ENCODE measurements around the gene CYP26C1. TPM values are rescaled to one million over a fixed set of nuclear protein-coding genes. Genes with fewer than 3 reads are reported as not detected.

Gene CYP26C1
- polyA plus RNA-seq, 4 donors = 0.01 TPM; not detected in 3

- Histone ChIP-seq H3K27ac (ENCODE audit: low read depth in 1 of 3, low read length in 2 of 3) (no peak overlapping the region), H3K36me3 (ENCODE audit: control insufficient read depth in 3 of 3, insufficient read depth in 2 of 3, low read depth in 1 of 3, low read length in 3 of 3) (no peaks in the 10 kb centered on the region), H3K9me3 (ENCODE audit: control insufficient read depth in 2 of 2, insufficient read depth in 1 of 2, low read depth in 1 of 2, low read length in 1 of 2) (no peaks in the 10 kb centered on the region), H3K27me3 (ENCODE audit: control insufficient read depth in 3 of 3, insufficient read depth in 3 of 3, low read length in 3 of 3) (peaks cover 14 to 79% (median 41%) of the 10 kb centered on the region in 3 donors), H3K4me1 (ENCODE audit: control insufficient read depth in 3 of 3, insufficient read depth in 2 of 3, low read depth in 1 of 3, low read length in 2 of 3) (peaks cover 0 to 10% (median 6%) of the 10 kb centered on the region in 3 donors), H3K4me3 (ENCODE audit: low read depth in 1 of 3, low read length in 3 of 3) (peak overlapping the region in 1 of 3 donors; percentile 22)
- no peak for FAIRE-seq
- WGBS, 3 donors = 1 to 2% (median 1%) methylated on average over 46 to 68 of the region's 68 CpGs
- DNase-seq = peak; percentile 33 to 80
Measured at GRCh38 chr10:93062514-93063143, 2.0 kb downstream of the CYP26C1 start.

- no peaks in the 10 kb centered on the region for H3K36me3 ChIP-seq (ENCODE audit: control insufficient read depth in 3 of 3, insufficient read depth in 2 of 3, low read depth in 1 of 3, low read length in 3 of 3)
- H3K27ac ChIP-seq (ENCODE audit: low read depth in 1 of 3, low read length in 2 of 3) = no peak overlapping the region
- H3K4me1 ChIP-seq (ENCODE audit: control insufficient read depth in 3 of 3, insufficient read depth in 2 of 3, low read depth in 1 of 3, low read length in 2 of 3) = peaks cover 0 to 10% (median 6%) of the 10 kb centered on the region in 3 donors
- H3K4me3 ChIP-seq (ENCODE audit: low read depth in 1 of 3, low read length in 3 of 3) = peak overlapping the region in 1 of 3 donors; percentile 22
- 10 to 25% (median 12%) methylated on average over 36 to 43 of the region's 43 CpGs for WGBS, 3 donors
- DNase-seq (no peak), FAIRE-seq (no peak)
- peaks cover 14 to 86% (median 42%) of the 10 kb centered on the region in 3 donors for H3K27me3 ChIP-seq (ENCODE audit: control insufficient read depth in 3 of 3, insufficient read depth in 3 of 3, low read length in 3 of 3)
- H3K9me3 ChIP-seq (ENCODE audit: control insufficient read depth in 2 of 2, insufficient read depth in 1 of 2, low read depth in 1 of 2, low read length in 1 of 2) = no peaks in the 10 kb centered on the region
Measured at GRCh38 chr10:93063144-93063976, 2.8 kb downstream of the CYP26C1 start.

GRCh38 chr10:93063977-93064660 lies 3.5 kb downstream of the CYP26C1 start:
- 65 to 73% (median 69%) methylated on average over 9 of the region's 9 CpGs for WGBS, 3 donors
- DNase-seq (no peak), FAIRE-seq (no peak)
- peaks cover 0 to 10% (median 6%) of the 10 kb centered on the region in 3 donors for H3K4me1 ChIP-seq (ENCODE audit: control insufficient read depth in 3 of 3, insufficient read depth in 2 of 3, low read depth in 1 of 3, low read length in 2 of 3)
- no peaks in the 10 kb centered on the region for H3K9me3 ChIP-seq (ENCODE audit: control insufficient read depth in 2 of 2, insufficient read depth in 1 of 2, low read depth in 1 of 2, low read length in 1 of 2)
- no peaks in the 10 kb centered on the region for H3K36me3 ChIP-seq (ENCODE audit: control insufficient read depth in 3 of 3, insufficient read depth in 2 of 3, low read depth in 1 of 3, low read length in 3 of 3)
- peaks cover 14 to 93% (median 48%) of the 10 kb centered on the region in 3 donors for H3K27me3 ChIP-seq (ENCODE audit: control insufficient read depth in 3 of 3, insufficient read depth in 3 of 3, low read length in 3 of 3)
- no peak overlapping the region for H3K27ac ChIP-seq (ENCODE audit: low read depth in 1 of 3, low read length in 2 of 3)
- no peak overlapping the region for H3K4me3 ChIP-seq (ENCODE audit: low read depth in 1 of 3, low read length in 3 of 3)

DNA sequence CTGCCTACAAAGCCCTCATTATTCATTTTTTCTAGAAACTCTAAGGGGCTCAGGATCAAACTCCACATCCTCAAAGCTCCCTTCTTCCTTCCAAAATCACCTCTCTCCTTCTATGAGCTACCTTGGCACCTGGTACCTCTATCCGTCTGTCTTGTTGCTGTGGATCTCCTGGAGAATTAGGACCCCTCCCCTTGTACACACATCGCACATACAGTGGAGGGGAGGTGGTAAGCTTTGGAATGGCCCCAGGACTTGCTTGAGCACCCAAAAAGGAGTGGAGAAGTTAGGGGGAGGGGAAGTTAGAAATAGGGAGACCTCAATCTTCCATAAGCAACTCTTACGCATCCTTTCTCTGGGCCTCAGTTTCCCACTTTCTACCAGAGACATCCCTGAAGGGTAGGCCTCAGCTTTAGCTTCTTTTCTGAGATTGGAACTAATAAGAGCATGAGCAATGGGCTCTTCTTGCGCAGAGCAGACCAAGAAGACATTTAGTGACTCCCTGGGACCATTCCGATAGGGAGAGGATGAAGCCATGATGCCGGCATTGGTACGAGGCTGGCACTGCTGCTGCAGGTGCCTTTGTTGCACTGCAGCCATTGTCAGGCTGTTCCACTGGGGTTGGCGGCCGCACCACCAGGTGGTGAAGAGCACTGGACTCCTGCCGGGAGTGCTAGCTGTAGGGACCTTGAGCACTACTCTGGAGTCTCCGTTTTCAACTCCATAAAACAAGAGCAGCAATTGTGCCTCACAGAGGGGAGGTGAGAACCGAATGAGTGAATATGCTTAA lies 4.5 kb downstream of the CYP26C1 start:
- H3K27me3 ChIP-seq (ENCODE audit: control insufficient read depth in 3 of 3, insufficient read depth in 3 of 3, low read length in 3 of 3) = peaks cover 14 to 96% (median 46%) of the 10 kb centered on the region in 3 donors
- DNase-seq (no peak), FAIRE-seq (no peak)
- peaks cover 0 to 10% (median 6%) of the 10 kb centered on the region in 3 donors for H3K4me1 ChIP-seq (ENCODE audit: control insufficient read depth in 3 of 3, insufficient read depth in 2 of 3, low read depth in 1 of 3, low read length in 2 of 3)
- no peak overlapping the region for H3K4me3 ChIP-seq (ENCODE audit: low read depth in 1 of 3, low read length in 3 of 3)
- H3K36me3 ChIP-seq (ENCODE audit: control insufficient read depth in 3 of 3, insufficient read depth in 2 of 3, low read depth in 1 of 3, low read length in 3 of 3) = no peaks in the 10 kb centered on the region
- no peak overlapping the region for H3K27ac ChIP-seq (ENCODE audit: low read depth in 1 of 3, low read length in 2 of 3)
- 65 to 72% (median 68%) methylated on average over 12 of the region's 12 CpGs for WGBS, 3 donors
- no peaks in the 10 kb centered on the region for H3K9me3 ChIP-seq (ENCODE audit: control insufficient read depth in 2 of 2, insufficient read depth in 1 of 2, low read depth in 1 of 2, low read length in 1 of 2)

DNA sequence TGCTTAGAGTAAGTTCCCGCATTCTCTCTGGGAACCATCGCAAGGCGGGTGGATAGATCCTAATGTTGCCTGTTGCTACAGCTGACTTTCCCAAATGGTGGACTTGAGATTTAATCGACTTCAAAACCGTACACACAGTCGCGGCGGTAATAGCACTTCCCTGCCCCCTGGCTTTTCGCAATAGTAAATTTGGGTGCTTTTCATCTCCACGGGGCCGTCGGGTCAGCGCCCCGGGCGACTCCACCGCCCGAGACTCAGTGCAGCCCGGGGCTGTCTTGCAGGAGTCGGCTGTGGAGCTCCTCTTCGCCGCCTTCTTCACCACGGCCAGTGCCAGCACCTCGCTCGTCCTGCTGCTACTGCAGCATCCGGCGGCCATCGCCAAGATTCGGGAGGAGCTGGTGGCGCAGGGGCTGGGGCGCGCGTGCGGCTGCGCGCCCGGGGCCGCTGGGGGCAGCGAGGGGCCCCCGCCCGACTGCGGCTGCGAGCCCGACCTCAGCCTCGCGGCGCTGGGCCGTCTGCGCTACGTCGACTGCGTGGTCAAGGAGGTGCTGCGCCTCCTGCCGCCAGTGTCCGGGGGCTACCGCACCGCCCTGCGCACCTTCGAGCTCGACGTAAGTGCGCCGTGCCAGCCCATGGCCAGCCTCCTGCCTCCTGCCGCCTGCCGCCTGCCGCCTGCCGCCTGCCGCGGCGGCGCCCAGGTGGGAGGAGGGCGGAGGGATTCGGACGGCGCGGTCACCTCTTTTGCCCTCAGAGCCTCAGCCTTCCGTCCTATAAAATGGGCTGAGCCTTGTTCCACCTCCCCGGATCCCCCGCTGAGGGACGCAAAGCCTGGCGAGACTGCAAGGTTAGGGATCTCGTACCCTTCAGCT lies 5.3 kb downstream of the CYP26C1 start:
- no peak overlapping the region for H3K4me3 ChIP-seq (ENCODE audit: low read depth in 1 of 3, low read length in 3 of 3)
- FAIRE-seq = no peak
- H3K9me3 ChIP-seq (ENCODE audit: control insufficient read depth in 2 of 2, insufficient read depth in 1 of 2, low read depth in 1 of 2, low read length in 1 of 2) = no peaks in the 10 kb centered on the region
- DNase-seq = peak in 1 of 2 donors; percentile 32
- H3K4me1 ChIP-seq (ENCODE audit: control insufficient read depth in 3 of 3, insufficient read depth in 2 of 3, low read depth in 1 of 3, low read length in 2 of 3) = peaks cover 0 to 7% (median 6%) of the 10 kb centered on the region in 3 donors
- H3K36me3 ChIP-seq (ENCODE audit: control insufficient read depth in 3 of 3, insufficient read depth in 2 of 3, low read depth in 1 of 3, low read length in 3 of 3) = no peaks in the 10 kb centered on the region
- WGBS, 3 donors = 5 to 6% (median 5%) methylated on average over 61 to 81 of the region's 81 CpGs
- peaks cover 12 to 96% (median 49%) of the 10 kb centered on the region in 3 donors for H3K27me3 ChIP-seq (ENCODE audit: control insufficient read depth in 3 of 3, insufficient read depth in 3 of 3, low read length in 3 of 3)
- no peak overlapping the region for H3K27ac ChIP-seq (ENCODE audit: low read depth in 1 of 3, low read length in 2 of 3)

- Histone ChIP-seq H3K4me3 (ENCODE audit: low read depth in 1 of 3, low read length in 3 of 3) (no peak overlapping the region), H3K9me3 (ENCODE audit: control insufficient read depth in 2 of 2, insufficient read depth in 1 of 2, low read depth in 1 of 2, low read length in 1 of 2) (no peaks in the 10 kb centered on the region), H3K27me3 (ENCODE audit: control insufficient read depth in 3 of 3, insufficient read depth in 3 of 3, low read length in 3 of 3) (peaks cover 8 to 95% (median 46%) of the 10 kb centered on the region in 3 donors), H3K27ac (ENCODE audit: low read depth in 1 of 3, low read length in 2 of 3) (no peak overlapping the region), H3K4me1 (ENCODE audit: control insufficient read depth in 3 of 3, insufficient read depth in 2 of 3, low read depth in 1 of 3, low read length in 2 of 3) (peaks cover 0 to 7% (median 6%) of the 10 kb centered on the region in 3 donors), H3K36me3 (ENCODE audit: control insufficient read depth in 3 of 3, insufficient read depth in 2 of 3, low read depth in 1 of 3, low read length in 3 of 3) (no peaks in the 10 kb centered on the region)
- DNase-seq (no peak), FAIRE-seq (no peak)
- 18 to 23% (median 20%) methylated on average over 11 of the region's 11 CpGs for WGBS, 3 donors
Measured at GRCh38 chr10:93066544-93066913, 5.9 kb downstream of the CYP26C1 start.

DNA sequence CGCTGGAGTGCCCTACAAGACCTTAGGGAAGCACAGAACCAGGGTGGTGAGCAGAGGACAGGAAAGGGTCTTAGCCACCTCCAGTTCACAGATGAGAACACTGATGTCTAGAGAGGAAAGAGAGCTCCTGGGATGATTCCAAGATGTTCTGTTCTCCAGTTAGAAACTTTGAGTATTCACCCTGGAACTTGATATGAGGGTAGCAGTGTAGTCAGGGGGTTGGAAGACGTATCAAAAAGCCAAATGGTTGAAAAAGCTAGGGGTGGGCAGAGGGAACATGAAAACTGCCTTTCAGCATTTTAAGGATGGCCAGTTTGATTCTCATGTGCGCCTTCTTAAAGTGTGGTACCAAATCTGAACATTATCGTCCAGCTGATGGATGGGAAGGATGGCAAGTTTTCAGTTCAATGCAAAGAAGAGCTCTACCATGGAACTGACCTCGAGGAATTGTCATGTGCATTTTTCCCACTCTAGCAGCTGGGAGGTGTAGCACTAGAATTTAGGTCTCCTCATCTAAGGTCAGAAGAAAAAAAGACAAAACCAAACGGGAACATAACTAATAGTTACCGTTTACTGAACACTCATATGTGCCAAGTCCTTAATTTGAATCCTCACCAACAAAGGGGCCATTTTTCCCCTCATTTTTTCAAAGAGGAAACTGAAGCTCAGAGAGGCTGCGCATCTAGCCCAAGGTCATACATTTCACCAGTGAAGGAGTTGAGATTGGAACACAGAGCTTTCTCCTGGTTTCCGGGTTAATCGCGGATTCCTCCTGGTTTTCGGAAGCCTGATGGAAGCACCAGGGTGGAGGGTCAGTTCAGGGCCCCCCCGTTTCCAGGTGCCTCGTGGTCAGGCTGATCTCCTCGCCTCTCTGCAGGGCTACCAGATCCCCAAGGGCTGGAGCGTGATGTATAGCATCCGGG lies 7.1 kb downstream of the CYP26C1 start:
- peaks cover 8 to 96% (median 49%) of the 10 kb centered on the region in 3 donors for H3K27me3 ChIP-seq (ENCODE audit: control insufficient read depth in 3 of 3, insufficient read depth in 3 of 3, low read length in 3 of 3)
- 10 to 11% (median 11%) methylated on average over 17 of the region's 17 CpGs for WGBS, 3 donors
- FAIRE-seq = no peak

More for the DNA sequence above, 7.1 kb downstream of the CYP26C1 start:
- Histone ChIP-seq H3K36me3 (ENCODE audit: control insufficient read depth in 3 of 3, insufficient read depth in 2 of 3, low read depth in 1 of 3, low read length in 3 of 3) (no peaks in the 10 kb centered on the region), H3K4me1 (ENCODE audit: control insufficient read depth in 3 of 3, insufficient read depth in 2 of 3, low read depth in 1 of 3, low read length in 2 of 3) (peaks cover 0 to 6% (median 5%) of the 10 kb centered on the region in 3 donors), H3K9me3 (ENCODE audit: control insufficient read depth in 2 of 2, insufficient read depth in 1 of 2, low read depth in 1 of 2, low read length in 1 of 2) (no peaks in the 10 kb centered on the region), H3K27ac (ENCODE audit: low read depth in 1 of 3, low read length in 2 of 3) (no peak overlapping the region), H3K4me3 (ENCODE audit: low read depth in 1 of 3, low read length in 3 of 3) (no peak overlapping the region)
- DNase-seq = no peak
